ENCODE data around the gene CCDC187.

Gene CCDC187

DNA sequence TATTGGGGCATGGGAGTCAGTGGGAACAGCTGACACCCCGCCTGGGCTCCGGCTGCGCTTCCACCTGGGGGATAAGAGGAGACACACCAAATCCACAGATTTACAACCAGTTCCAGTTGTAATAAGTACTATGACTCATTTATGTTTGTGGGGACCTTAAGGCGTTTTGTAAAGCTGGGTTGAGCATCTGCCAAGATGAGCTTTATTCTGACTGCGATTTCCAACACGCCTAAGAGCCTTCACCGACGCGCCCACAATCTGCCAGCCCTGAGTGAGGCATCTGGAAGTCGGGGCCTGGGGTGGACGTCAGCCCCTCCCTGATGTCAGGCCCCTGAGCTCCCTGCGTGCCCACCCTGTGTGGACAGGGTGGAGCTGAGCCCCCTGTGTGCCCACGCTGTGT lies 84.6 kb downstream of the CCDC187 start:
- no peak for DNase-seq (ENCODE audit: low read depth)
- no peak overlapping the region for H3K4me3 ChIP-seq (ENCODE audit: low read depth, low read length)
- no peak for TF ChIP-seq CTCF (IDR thresholded peaks at IDR 0.05; ENCODE audit: low read depth, low read length, missing control alignments)

DNA sequence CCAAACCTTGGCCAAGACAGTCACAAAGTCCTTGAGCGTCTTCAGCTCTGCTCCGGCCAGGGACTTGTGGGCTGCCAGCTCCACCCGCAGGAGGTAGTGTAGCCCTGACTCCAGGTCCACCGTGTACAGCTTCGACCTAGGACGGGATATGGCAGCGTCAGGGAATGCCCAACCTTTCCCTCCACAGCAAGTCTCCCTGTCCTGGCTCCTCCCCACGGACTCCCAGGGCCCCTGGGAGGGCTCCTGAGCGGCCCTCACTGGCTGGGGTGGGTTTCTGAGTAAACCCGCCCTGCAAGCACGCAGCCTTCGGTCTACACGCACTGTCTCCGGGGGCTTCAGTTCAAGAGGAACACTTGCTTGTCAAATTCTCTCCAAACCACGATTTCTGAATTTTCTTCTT lies 85.2 kb downstream of the CCDC187 start:
- no peak overlapping the region for H3K4me3 ChIP-seq (ENCODE audit: low read depth, low read length)
- DNase-seq (ENCODE audit: low read depth): no peak
- no peak for TF ChIP-seq CTCF (IDR thresholded peaks at IDR 0.05; ENCODE audit: low read depth, low read length, missing control alignments)

DNA sequence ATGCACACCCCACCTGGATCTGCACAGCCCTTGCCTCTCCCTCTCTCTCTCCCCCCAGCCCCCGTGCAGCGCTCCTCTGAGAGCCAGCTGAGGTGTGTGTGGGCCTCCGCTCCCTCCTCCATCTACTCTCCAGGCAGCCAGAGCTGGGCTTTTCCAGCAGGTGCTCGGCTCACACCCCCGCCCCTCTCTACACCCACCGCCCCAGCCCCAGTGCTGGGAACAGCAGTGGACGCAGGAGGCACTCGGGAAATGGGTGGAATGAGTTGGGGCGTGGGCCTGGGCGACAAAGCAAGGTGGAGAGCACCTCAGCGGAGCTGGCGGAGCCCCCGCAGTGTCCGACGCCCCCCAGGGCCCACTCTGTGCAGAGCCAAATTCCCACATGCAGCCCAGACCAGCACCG lies 85.6 kb downstream of the CCDC187 start:
- DNase-seq (ENCODE audit: low read depth): no peak
- H3K4me3 ChIP-seq (ENCODE audit: low read depth, low read length): no peak overlapping the region
- TF ChIP-seq CTCF (IDR thresholded peaks at IDR 0.05; ENCODE audit: low read depth, low read length, missing control alignments): no peak

- DNase-seq (ENCODE audit: low read depth): no peak
- H3K4me3 ChIP-seq (ENCODE audit: low read depth, low read length): no peak overlapping the region
- no peak for TF ChIP-seq CTCF (IDR thresholded peaks at IDR 0.05; ENCODE audit: low read depth, low read length, missing control alignments)
Observed at GRCh38 chr9:136216541-136217244, 87.2 kb downstream of the CCDC187 start.

DNA sequence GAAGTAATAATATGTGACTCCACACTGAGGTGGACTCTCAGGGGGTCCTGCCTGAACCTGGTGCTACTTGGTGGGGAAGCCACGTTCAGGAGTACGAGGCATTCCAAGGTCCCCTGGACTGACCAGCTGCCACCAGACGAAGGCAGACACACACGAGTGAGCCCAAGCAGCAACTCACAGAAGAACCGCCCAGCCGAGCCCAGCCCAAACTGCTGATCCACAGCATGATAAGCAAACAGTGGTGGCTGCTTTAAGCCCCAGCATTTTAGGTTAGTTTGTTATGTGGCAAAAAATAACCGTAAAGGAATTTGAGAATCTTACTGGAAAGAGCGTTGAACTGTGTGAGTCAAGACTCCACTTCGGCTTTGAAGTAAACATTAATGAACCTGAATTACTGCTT lies 90.2 kb downstream of the CCDC187 start:
- no peak for DNase-seq (ENCODE audit: low read depth)

GRCh38 chr9:136212345-136212950 lies 91.4 kb downstream of the CCDC187 start:
- TF ChIP-seq CTCF (IDR thresholded peaks at IDR 0.05; ENCODE audit: low read depth, low read length, missing control alignments): no peak
- no peak overlapping the region for H3K4me3 ChIP-seq (ENCODE audit: low read depth, low read length)
- no peak for DNase-seq (ENCODE audit: low read depth)

More for the DNA sequence above, 90.2 kb downstream of the CCDC187 start:
- TF ChIP-seq CTCF (IDR thresholded peaks at IDR 0.05; ENCODE audit: low read depth, low read length, missing control alignments): no peak
- no peak overlapping the region for H3K4me3 ChIP-seq (ENCODE audit: low read depth, low read length)

Data from GM12864 (cell line).